ENCODE measurements around the gene TMEFF2.

GRCh38 chr2:192030856-192031255, 163.9 kb downstream of the TMEFF2 start:
- TF ChIP-seq CTCF (conservative IDR thresholded peaks at IDR 0.05; ENCODE audit: low read length) (no peak), EZH2phosphoT487 (IDR thresholded peaks at IDR 0.05; ENCODE audit: borderline replicate concordance, low read depth, low read length) (no peak)
